SU-DHL-6 (cell line): ENCODE results near the gene DCLRE1C.

Source experiments
- EZH2phosphoT487 ChIP-seq: fragments of 200-600 bp; sonication (generic), shearing (Covaris generic); conservative IDR thresholded peaks from 2 replicates; pipeline ENCODE4 v1.6.1; 2018; ENCODE audit warnings: mild to moderate bottlenecking, antibody characterized with exemption, low read length, moderate library complexity, mixed read lengths
- TF ChIP-seq, protein P1 (sequence below): fragments of 200-600 bp; sonication (generic); IDR thresholded peaks from one replicate; pipeline ENCODE4 v1.5.1; 2017; ENCODE audit warnings: antibody characterized with exemption, mild to moderate bottlenecking, low read length, moderate library complexity; ENCODE audit not compliant: insufficient read depth, poor library complexity, severe bottlenecking

- TF ChIP-seq, protein P1, sequence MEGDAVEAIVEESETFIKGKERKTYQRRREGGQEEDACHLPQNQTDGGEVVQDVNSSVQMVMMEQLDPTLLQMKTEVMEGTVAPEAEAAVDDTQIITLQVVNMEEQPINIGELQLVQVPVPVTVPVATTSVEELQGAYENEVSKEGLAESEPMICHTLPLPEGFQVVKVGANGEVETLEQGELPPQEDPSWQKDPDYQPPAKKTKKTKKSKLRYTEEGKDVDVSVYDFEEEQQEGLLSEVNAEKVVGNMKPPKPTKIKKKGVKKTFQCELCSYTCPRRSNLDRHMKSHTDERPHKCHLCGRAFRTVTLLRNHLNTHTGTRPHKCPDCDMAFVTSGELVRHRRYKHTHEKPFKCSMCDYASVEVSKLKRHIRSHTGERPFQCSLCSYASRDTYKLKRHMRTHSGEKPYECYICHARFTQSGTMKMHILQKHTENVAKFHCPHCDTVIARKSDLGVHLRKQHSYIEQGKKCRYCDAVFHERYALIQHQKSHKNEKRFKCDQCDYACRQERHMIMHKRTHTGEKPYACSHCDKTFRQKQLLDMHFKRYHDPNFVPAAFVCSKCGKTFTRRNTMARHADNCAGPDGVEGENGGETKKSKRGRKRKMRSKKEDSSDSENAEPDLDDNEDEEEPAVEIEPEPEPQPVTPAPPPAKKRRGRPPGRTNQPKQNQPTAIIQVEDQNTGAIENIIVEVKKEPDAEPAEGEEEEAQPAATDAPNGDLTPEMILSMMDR, result no peak
- TF ChIP-seq EZH2phosphoT487, result no peak
These were observed 93.1 kb downstream of the DCLRE1C start for GRCh38 chr10:14860791-14861190.
